RKO (cell line): ENCODE data around the gene RNF112.

ENCODE experiments used
- DNase-seq: peaks from one replicate; pipeline ENCODE4 v3.0.0-alpha.2; 2016; ENCODE audit warnings: low spot score

RNF112 gene

DNA sequence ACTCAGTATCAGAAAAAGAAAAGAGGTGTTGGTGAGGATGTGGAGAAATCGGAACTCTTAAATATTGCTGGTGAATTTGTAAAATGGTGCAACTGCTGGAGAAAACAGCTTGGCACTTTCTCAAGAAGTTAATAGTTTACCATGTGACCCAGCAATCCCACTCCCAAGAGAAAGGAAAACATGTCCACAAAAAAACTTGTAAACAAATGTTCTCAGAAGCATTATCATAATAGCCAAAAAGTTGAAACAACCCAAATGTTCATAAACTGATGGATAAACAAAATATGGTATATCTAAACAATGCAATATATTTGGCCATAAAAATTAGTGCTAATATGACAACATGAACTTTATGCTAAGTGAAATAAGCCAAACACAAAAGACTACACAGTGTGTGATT is 35.3 kb upstream of the RNF112 start:
- no peak for DNase-seq

DNA sequence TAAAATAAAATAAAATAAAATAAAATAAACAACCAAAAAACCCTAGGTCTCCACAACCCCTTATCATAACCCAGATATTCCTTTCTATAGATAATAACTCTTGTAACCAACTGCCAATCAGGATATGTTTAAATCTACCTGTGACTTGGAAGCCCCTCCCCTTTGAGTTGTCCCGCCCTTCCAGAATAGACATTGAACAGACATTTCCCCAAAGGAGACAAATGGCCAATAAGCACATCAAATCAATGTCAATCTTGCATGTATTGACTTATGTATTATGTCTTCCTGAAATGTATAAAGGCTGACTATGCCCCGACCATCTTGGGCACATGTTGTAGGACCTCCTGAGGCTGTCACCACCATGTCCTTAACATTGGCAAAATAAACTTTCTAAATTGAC is 34.2 kb upstream of the RNF112 start:
- DNase-seq: no peak

GRCh38 chr17:19377602-19378415 is 33.2 kb upstream of the RNF112 start:
- DNase-seq: peak; percentile 98

DNA sequence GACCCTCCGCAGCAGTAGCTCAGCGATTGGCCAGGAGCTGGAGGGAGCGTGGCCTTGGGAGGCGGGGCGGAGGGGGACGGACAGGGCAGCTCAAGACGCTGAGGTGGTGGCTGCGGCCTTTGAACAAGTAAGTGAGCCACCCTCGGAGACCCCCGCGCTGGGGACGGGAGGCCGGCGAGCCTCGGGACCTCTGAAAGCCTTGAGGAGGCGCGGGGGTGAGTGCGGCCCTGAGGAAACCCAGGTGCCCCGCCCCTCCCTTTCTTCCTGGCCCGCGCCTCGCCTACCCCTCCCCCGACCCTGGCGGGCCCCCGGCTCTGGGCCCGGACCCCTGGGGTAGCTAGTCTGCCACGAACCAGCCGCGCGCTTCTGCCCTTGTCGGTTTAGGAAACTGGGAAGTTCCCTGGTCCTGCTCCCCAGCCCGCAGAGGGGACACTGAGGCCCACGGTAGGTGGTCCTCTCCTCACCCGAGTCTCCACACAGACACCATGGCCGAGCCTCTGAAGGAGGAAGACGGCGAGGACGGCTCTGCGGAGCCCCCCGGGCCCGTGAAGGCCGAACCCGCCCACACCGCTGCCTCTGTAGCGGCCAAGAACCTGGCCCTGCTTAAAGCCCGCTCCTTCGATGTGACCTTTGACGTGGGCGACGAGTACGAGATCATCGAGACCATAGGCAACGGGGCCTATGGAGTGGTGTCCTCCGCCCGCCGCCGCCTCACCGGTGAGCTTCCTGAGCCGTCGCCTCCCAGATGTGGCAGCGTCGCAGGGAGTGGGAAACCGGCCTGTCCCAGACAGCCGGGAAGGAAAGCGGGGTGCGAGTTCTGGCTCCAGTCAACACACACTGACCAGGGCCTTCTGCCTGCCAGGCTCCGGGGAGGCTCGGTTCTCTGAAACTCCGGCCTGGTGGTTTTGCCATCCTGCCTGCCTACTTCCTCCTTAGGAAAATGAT is 32.3 kb upstream of the RNF112 start, which contains the start of gene MAPK7:
MAPK7 (plus strand) TSS at position 83 of the 945 bp plus-strand sequence; CDS start at position 486, 403 bp downstream.
- DNase-seq: peak; percentile 39

GRCh38 chr17:19379361-19380065 is 31.5 kb upstream of the RNF112 start:
- DNase-seq: no peak

DNA sequence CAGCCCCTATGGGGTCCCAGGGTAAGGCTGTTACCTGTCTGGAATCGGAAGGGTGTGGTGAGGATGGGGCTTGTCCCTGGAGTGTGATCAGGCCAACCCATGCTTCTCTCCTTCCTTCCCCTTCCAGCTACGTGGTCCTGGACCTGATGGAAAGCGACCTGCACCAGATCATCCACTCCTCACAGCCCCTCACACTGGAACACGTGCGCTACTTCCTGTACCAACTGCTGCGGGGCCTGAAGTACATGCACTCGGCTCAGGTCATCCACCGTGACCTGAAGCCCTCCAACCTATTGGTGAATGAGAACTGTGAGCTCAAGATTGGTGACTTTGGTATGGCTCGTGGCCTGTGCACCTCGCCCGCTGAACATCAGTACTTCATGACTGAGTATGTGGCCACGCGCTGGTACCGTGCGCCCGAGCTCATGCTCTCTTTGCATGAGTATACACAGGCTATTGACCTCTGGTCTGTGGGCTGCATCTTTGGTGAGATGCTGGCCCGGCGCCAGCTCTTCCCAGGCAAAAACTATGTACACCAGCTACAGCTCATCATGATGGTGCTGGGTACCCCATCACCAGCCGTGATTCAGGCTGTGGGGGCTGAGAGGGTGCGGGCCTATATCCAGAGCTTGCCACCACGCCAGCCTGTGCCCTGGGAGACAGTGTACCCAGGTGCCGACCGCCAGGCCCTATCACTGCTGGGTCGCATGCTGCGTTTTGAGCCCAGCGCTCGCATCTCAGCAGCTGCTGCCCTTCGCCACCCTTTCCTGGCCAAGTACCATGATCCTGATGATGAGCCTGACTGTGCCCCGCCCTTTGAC is 30.3 kb upstream of the RNF112 start:
- no peak for DNase-seq

DNA sequence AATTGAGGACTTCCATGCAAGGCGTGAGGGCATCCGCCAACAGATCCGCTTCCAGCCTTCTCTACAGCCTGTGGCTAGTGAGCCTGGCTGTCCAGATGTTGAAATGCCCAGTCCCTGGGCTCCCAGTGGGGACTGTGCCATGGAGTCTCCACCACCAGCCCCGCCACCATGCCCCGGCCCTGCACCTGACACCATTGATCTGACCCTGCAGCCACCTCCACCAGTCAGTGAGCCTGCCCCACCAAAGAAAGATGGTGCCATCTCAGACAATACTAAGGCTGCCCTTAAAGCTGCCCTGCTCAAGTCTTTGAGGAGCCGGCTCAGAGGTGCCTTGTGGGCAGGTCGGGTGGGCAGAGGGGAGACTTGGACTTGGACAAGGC is 29.7 kb upstream of the RNF112 start:
- no peak for DNase-seq

GRCh38 chr17:19381741-19382444 is 29.1 kb upstream of the RNF112 start:
- DNase-seq: no peak

- no peak for DNase-seq
Measured at GRCh38 chr17:19382531-19383444, 28.2 kb upstream of the RNF112 start.

- no peak for DNase-seq
Measured at GRCh38 chr17:19383681-19384470, 27.2 kb upstream of the RNF112 start.

DNA sequence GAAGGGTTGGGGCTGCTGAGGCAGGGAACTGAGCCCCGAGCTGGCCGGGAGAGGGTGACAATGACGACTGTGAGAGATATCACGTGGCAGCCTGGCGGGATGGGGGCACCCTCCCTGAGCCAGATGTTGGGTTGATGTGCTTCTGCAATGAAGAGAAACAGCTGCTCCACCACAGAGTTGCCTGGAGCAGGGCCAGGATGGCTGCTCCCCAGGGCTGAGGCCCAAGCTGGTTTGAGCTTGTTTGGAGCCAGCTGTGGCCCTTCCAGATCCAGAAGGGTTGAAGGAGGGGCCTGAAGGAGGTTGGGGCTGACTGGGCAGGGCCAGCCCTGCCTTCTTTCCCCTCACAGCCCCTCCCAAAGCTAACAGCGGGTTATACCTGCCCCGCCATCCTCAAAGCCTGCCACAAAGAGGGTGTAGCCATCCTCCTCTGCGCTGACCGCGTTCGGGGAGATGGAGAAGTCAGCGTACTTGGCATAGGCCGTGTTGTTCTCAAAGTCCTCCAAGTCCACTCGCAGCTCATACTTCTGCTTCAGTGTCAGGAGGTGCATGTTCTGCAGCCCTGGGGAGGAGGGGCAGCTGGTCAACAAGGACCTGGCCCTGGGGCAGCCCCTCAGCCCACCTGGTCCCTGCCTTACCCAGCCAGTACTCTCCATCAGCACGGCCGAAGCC is 26.2 kb upstream of the RNF112 start:
- no peak for DNase-seq

DNA sequence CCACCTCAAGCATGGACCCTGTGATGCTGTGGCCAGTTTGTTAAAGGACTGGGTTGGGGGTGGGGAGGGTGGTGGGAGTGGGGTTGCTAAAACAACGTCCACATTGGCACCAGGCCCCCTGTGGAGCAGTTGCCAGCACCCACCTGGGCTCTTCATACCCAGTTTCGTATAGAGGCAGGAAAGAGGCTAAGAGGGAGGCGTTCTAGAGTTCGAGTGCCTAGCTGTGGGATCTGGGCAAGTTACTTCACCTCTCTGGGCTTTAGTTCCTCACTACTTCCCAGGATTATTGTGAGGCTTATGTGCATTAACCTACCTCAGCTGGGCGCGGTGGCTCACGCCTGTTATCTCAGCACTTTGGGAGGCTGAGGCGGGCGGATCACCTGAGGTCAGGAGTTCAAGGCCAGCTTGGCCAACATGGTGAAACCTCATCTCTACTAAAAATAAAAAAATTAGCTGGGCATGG is 25.5 kb upstream of the RNF112 start:
- no peak for DNase-seq

DNA sequence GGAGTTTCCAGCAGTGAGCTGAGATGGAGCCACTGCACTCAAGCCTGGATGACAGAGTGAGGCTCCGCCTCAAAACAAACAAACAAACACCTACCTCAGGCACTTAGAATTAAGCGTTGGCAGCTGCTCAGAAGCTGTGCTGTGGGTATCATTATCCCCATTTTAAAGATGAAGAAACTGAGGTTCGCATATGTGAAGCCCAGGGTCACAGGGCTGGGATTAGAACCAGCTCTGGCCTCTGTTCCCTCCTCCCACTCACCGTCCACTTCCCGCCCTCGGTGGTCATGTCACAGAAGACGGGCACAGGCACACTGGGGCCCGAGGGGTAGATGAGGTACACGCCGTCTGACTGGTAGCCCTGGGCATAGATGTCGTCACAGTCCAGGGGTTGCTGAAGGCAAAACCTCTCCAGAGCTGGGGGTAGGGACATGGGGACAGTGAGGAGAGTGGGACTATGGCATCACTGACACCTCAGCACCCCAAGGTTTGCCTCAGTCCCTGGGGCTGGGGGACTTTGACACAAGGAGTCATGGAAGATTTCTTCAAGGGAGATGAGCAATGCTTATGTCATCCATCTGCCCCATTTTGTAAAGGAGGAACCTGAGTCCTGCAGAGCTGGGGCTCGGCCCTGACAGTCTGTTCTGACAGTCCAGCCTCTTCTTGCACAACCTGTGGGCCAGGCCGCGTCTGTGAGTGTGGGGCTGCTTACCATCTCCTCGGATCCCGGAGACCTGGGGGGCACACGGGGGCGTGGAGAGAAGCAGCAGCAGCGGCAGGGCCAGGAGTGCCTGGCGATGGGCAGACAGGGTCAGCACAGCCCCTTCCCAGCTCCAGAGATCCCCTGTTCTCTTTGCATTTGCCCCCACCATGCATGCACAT is 24.7 kb upstream of the RNF112 start:
- peak; percentile 78 for DNase-seq

DNA sequence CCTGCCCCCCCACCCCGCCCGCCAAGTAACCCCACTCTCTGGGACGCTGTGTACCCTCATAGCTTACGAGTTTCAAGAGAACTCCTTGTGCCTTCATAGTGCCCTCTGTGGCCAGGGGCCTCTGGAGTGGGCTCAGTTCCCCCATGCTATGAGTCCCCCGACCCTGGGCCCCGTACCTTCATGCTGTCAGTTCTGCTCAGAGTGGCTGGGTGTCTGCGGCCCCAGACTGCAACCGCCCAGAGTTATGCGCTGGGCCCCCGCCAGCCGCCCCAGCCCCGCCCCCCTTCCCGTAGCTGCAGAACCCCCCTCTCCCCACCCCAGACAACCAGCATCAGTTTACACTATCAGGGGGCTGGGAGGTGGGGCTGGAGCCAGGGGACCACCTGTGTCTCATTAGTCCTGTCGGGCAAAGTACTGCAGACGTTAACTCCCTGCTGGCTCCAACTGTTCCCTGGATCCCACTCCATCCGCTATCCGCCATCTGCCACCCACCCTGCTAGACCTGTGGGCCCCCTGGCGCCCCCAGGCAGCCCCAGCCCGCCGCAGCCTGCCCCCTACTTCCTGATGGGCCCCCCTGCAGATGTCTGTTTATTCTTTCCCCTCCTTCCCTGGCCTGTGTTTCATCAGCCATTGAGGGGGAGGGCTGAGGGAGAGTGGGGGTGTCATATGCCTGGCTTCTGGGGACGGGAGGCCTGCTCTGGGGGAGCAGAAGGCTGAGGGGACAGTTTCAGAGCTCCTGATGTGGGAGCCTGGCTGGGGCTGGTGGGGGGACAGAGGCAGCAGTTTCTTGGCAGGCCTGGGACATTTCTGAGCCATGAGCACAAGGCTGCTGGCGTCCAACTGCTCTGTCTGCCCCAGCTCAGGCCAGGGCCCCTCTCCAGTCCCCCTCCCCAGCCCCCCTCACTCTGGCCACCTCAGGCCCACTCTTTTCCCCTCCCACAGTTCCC is 23.8 kb upstream of the RNF112 start, which contains the start of gene MFAP4:
MFAP4 (minus strand) TSS at position 217 of the 947 bp plus-strand sequence; CDS start at position 182, 35 bp downstream.
- no peak for DNase-seq

DNA sequence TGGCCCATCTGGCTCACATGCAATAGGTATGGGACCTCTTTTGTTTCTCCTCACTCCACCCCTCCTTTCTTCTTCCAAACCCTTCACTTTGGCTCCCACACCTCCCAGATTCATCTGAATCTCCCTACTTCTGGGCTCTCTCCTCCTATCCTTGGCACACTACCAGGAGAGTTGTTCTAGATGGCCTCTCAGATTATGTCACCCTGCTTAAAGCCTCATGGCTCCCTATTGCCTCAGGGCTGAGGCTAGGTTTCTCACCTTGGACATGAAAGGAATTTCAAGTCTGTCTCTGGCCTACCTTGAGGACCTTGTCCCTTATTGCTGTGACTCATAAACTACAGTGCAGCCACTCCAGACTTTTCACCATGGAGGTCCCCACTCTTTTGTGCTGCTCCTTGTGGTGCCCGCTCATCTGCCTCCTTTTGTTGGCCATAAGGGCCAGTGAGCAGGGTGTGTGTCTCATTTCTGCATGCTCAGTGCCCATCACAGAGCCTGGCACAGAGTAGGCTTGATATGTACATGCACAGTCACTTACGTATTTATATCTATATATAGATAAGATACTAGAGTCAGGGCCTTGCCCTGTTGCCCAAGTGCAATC is 23.0 kb upstream of the RNF112 start:
- no peak for DNase-seq
